Testis (tissue), 2 donors: ENCODE measurements around the gene SH3RF3.

Source experiments
- CTCF ChIP-seq, 3 experiments: fragments of 450-650 bp in 2 of 3; fragments of 200-600 bp in 1 of 3; sonication (generic) in 1 of 3; IDR thresholded peaks; one replicate each; pipeline ENCODE4 v1.5.1; 2016 to 2019; ENCODE audit warnings: antibody characterized with exemption in 3 of 3, mild to moderate bottlenecking in 2 of 3, moderate library complexity in 1 of 3
- POLR2A ChIP-seq: fragments of 450-650 bp; IDR thresholded peaks from one replicate; pipeline ENCODE4 v1.6.1; 2017; ENCODE audit warnings: antibody characterized with exemption, mild to moderate bottlenecking, moderate library complexity

- TF ChIP-seq CTCF (IDR thresholded peaks at IDR 0.05): no peak
- TF ChIP-seq POLR2A: no peak
These were observed 1.7 kb downstream of the SH3RF3 start for GRCh38 chr2:109130723-109130995.
